ENCODE results near the gene PRR7. TPM values are rescaled to one million over a fixed set of nuclear protein-coding genes. Genes with fewer than 3 reads are reported as not detected.

Gene PRR7
- total and polyA plus RNA-seq, 2 of the 13 experiments (the other 11 are each of a cell fraction or from before 2014, with no cell fraction given): 4.8 to 5.0 TPM

DNA sequence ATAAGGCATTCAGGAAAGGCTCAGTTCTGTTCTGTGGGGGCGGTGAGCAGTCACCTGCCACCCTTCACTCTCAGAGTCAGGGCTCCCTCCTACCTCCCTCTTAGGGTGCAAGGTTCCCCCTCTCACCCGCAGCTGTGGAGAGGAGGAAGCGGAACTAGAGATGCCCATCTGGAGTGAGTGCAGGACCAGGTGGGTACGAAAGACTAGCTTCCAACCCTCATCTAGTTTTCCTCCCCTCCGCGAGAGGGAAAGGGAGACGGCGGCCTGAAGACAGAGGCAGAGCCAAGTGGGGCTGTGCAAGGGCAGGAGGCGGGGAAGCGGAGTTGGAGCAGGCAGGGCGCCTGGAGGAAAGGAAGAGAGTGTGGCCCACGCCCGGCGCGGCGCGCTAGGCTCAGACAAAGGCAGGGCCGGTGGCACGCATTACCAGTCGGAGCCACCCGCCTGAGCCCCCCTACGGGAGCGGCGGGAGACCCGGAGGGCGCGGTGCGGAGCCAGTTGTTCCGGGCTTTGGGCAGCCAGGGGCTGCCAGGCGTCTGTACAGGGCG lies 7.3 kb downstream of the PRR7 start (continued):
- TF ChIP-seq ZNF605 (CRISPR knock-in tag; IDR thresholded peaks at IDR 0.05) (0 out of 2 replicates have a peak, but pooled peaks have one; percentile 24), ELF3 (CRISPR knock-in tag; IDR thresholded peaks at IDR 0.05) (0 out of 2 replicates have a peak, but pooled peaks have one; percentile 1), ZFP36 (IDR thresholded peaks at IDR 0.05; ENCODE audit: borderline replicate concordance, low read depth, low read length, partially characterized antibody) (no peak), ADNP (CRISPR knock-in tag; IDR thresholded peaks at IDR 0.05) (no peak), HNRNPL (IDR thresholded peaks at IDR 0.05; ENCODE audit: low read depth, low read length) (no peak), ZNF468 (CRISPR knock-in tag; IDR thresholded peaks at IDR 0.05) (no peak), ARHGAP35 (CRISPR knock-in tag; IDR thresholded peaks at IDR 0.05; ENCODE audit: borderline replicate concordance) (no peak), ZNF672 (CRISPR knock-in tag; IDR thresholded peaks at IDR 0.05) (no peak), SPEN (CRISPR knock-in tag; IDR thresholded peaks at IDR 0.05; ENCODE audit: low read depth) (no peak), ZMAT3 (CRISPR knock-in tag; conservative IDR thresholded peaks at IDR 0.05) (0 out of 2 replicates have a peak, but pooled peaks have one; percentile 12), TRIM24 (CRISPR knock-in tag; IDR thresholded peaks at IDR 0.05) (no peak)

DNA sequence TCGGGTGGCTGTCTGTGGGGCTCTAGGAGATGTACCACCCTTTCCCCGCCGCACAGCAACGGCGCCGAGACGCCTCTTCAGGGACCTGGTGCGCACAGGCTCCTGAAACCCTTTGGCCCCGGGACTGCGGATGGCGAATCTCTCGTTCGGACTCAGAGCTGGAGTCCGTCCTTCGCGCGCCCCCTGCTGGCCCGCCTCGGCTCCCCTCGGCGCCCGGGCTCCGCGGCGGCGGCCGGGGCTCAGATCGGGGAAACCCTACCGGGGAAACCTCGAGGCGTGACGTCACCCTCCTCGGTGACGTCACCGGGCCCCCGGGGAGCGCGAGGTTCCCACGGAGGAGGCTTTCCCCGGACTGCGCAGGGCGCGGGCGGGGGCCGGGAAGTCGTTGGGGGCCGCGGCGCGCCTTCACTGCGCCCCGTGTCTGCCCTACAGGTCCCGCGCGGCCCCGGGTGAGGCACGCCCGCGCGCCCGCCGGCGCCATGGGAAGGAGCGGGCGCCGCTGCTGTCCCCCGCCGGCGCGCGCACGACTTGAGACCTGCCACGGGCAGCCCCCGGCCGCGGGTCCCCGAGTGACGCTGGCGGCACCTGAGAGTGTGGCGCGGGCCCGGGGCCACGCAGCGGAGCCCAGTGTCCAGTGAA lies 7.9 kb downstream of the PRR7 start:
- Histone ChIP-seq H3K79me2 (ENCODE audit: insufficient read depth, low read length) (peaks cover 5% of the 10 kb centered on the region), H3K36me3 (replicated peaks in 1 of 2; ENCODE audit: control insufficient read depth in 1 of 2, insufficient read depth in 2 of 2, low read length in 2 of 2) (peaks cover 0 to 4% of the 10 kb centered on the region in 2 experiments; a peak in 2 of 5 replicates), H2AFZ (ENCODE audit: low read length) (no peak overlapping the region), H3K4me1 (ENCODE audit: insufficient read depth, low read length) (peaks cover 35% of the 10 kb centered on the region), H3K9me3 (ENCODE audit: low read length) (no peaks in the 10 kb centered on the region), H3K4me2 (ENCODE audit: low read depth, low read length) (peak overlapping the region; percentile 98), H3K27me3 (ENCODE audit: control insufficient read depth in 1 of 2, insufficient read depth in 2 of 2, low read length in 2 of 2) (no peaks in the 10 kb centered on the region; a peak in 1 of 5 replicates), H3K27ac (ENCODE audit: extremely low read length, insufficient read depth, low read length) (peak overlapping the region; percentile 84), H3K4me3 (replicated peaks in 1 of 3; ENCODE audit: insufficient read depth in 1 of 3, low read depth in 2 of 3, low read length in 3 of 3) (peak overlapping the region; percentile 81 to 89 (median 87)), H4K20me1 (ENCODE audit: insufficient read depth, low read length) (peaks cover 12% of the 10 kb centered on the region; the same call in 1 of the 2 replicates), H3K9ac (ENCODE audit: insufficient read depth, low read depth, low read length) (peak overlapping the region; percentile 82)
- ChIA-PET POLR2A (interaction anchor here (0.6 to 4.4 kb wide), 21 partner anchors 9 to 340 kb away, joined by 3 to 29 read pairs (median 7); partner anchors contain the start of genes F12, GRK6 and PDLIM7), CTCF (ENCODE audit: low intra/inter-chr PET ratio, low total read pairs) (interaction anchor here (1.0 to 4.8 kb wide), 9 partner anchors 28 to 343 kb away, joined by 3 to 54 read pairs (median 5); partner anchors contain the start of gene GRK6)
- TSS peak; percentile 32 for BruUV-seq (replicated peaks)
- 0% methylated on average over 5 of the region's 84 CpGs for WGBS (ENCODE audit: low lambda C conversion rate)
- peak; percentile 79 for DNase-seq (ENCODE audit: low spot score)
- in situ Hi-C loops (cut with HindIII; ENCODE audit: extremely low pct_ligation_motif_present, low pct_unique_long_range_greater_than_20kb) (loop anchor here (5.0 to 25.0 kb wide), 2 partner anchors 67 to 342 kb away; no protein-coding TSS in a partner anchor), intact Hi-C loops (cut with micrococcal nuclease; ENCODE audit: unreplicated experiment) (loop anchor here (1.0 kb wide), 2 partner anchors 50 to 64 kb away; no protein-coding TSS in a partner anchor)
- FAIRE-seq: peak; percentile 8
- peak; percentile 54 for ATAC-seq
- TF ChIP-seq, protein P1, sequence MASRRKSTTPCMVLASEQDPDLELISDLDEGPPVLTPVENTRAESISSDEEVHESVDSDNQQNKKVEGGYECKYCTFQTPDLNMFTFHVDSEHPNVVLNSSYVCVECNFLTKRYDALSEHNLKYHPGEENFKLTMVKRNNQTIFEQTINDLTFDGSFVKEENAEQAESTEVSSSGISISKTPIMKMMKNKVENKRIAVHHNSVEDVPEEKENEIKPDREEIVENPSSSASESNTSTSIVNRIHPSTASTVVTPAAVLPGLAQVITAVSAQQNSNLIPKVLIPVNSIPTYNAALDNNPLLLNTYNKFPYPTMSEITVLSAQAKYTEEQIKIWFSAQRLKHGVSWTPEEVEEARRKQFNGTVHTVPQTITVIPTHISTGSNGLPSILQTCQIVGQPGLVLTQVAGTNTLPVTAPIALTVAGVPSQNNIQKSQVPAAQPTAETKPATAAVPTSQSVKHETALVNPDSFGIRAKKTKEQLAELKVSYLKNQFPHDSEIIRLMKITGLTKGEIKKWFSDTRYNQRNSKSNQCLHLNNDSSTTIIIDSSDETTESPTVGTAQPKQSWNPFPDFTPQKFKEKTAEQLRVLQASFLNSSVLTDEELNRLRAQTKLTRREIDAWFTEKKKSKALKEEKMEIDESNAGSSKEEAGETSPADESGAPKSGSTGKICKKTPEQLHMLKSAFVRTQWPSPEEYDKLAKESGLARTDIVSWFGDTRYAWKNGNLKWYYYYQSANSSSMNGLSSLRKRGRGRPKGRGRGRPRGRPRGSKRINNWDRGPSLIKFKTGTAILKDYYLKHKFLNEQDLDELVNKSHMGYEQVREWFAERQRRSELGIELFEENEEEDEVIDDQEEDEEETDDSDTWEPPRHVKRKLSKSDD (CRISPR knock-in tag; IDR thresholded peaks at IDR 0.05; ENCODE audit: low read depth): peak; percentile 56; the same call in 1 of the 2 replicates
- TF ChIP-seq GATAD1 (CRISPR knock-in tag; IDR thresholded peaks at IDR 0.05) (0 out of 2 replicates have a peak, but pooled peaks have one; percentile 17), HCFC1 (IDR thresholded peaks at IDR 0.05; ENCODE audit: low read depth, low read length) (peak; percentile 16; the same call in 1 of the 2 replicates)
- TF ChIP-seq, protein P2, sequence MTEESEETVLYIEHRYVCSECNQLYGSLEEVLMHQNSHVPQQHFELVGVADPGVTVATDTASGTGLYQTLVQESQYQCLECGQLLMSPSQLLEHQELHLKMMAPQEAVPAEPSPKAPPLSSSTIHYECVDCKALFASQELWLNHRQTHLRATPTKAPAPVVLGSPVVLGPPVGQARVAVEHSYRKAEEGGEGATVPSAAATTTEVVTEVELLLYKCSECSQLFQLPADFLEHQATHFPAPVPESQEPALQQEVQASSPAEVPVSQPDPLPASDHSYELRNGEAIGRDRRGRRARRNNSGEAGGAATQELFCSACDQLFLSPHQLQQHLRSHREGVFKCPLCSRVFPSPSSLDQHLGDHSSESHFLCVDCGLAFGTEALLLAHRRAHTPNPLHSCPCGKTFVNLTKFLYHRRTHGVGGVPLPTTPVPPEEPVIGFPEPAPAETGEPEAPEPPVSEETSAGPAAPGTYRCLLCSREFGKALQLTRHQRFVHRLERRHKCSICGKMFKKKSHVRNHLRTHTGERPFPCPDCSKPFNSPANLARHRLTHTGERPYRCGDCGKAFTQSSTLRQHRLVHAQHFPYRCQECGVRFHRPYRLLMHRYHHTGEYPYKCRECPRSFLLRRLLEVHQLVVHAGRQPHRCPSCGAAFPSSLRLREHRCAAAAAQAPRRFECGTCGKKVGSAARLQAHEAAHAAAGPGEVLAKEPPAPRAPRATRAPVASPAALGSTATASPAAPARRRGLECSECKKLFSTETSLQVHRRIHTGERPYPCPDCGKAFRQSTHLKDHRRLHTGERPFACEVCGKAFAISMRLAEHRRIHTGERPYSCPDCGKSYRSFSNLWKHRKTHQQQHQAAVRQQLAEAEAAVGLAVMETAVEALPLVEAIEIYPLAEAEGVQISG (CRISPR knock-in tag; IDR thresholded peaks at IDR 0.05): peak; percentile 57; the same call in 1 of the 2 replicates

Data from HepG2 (cell line).